ENCODE measurements around the gene CCDC154.

- TF ChIP-seq ZNF398 (tag by site-specific recombination; IDR thresholded peaks at IDR 0.05) (no peak), ZNF335 (tag by site-specific recombination; conservative IDR thresholded peaks at IDR 0.05) (no peak), ATF2 (tag by site-specific recombination; IDR thresholded peaks at IDR 0.05; ENCODE audit: low read depth) (no peak), ZNF174 (tag by site-specific recombination; IDR thresholded peaks at IDR 0.05) (no peak), ZNF274 (IDR thresholded peaks at IDR 0.05; ENCODE audit: low read length) (no peak), ZNF274 (tag by site-specific recombination; IDR thresholded peaks at IDR 0.05; ENCODE audit: borderline replicate concordance) (no peak)
Measured at GRCh38 chr16:1445518-1446203, 1.3 kb upstream of the CCDC154 start.

Data from HEK293 (cell line).